ENCODE results near the gene C9orf152. TPM values are rescaled to one million over a fixed set of nuclear protein-coding genes. Genes with fewer than 3 reads are reported as not detected.
"Not testable (repeated sequence)": the region's sequence is repeated elsewhere in the genome, so short reads cannot be mapped to it uniquely, and the experiment has no call there.

The C9orf152 gene
- total RNA-seq, 4 donors from 2014 or later: 0.41 to 3.4 (median 0.81) TPM

- peak overlapping the region; percentile 96 to 99 (median 98) for H3K27ac ChIP-seq
- DNase-seq: no peak
- H3K27me3 ChIP-seq: no peaks in the 10 kb centered on the region
- peak overlapping the region; percentile 76 to 99 (median 97) for H3K4me3 ChIP-seq
- H3K4me1 ChIP-seq: peaks cover 15 to 76% (median 28%) of the 10 kb centered on the region in 3 donors
- no peaks in the 10 kb centered on the region for H3K9me3 ChIP-seq
- TF ChIP-seq POLR2A (IDR thresholded peaks at IDR 0.05) (no peak), CTCF (IDR thresholded peaks at IDR 0.05) (no peak)
- peaks cover 0 to 15% (median 0%) of the 10 kb centered on the region in 3 donors for H3K36me3 ChIP-seq
- WGBS, 2 donors: 2% methylated on average over 13 to 17 of the region's 17 CpGs
- intact Hi-C loops (cut with DNase I): no loop called here
Measured at GRCh38 chr9:110255034-110255462, 47.1 kb upstream of the C9orf152 start.

GRCh38 chr9:110254500-110254899 lies 46.5 kb upstream of the C9orf152 start:
- intact Hi-C loops (cut with DNase I): no loop called here
- no peak for TF ChIP-seq CTCF (IDR thresholded peaks at IDR 0.05)
- TF ChIP-seq POLR2A (IDR thresholded peaks at IDR 0.05): no peak
- WGBS, 2 donors: 29 to 47% methylated on average over 2 of the region's 2 CpGs

GRCh38 chr9:110252509-110253139 lies 44.7 kb upstream of the C9orf152 start:
- intact Hi-C loops (cut with DNase I): no loop called here
- peaks cover 6 to 70% (median 21%) of the 10 kb centered on the region in 3 donors for H3K4me1 ChIP-seq
- WGBS, 2 donors: 46 to 49% methylated on average over 9 to 10 of the region's 10 CpGs
- peak overlapping the region in 1 of 4 donors; percentile 96 for H3K4me3 ChIP-seq
- TF ChIP-seq POLR2A (IDR thresholded peaks at IDR 0.05) (no peak), CTCF (IDR thresholded peaks at IDR 0.05) (no peak)
- peaks cover 0 to 39% (median 9%) of the 10 kb centered on the region in 3 donors for H3K36me3 ChIP-seq
- H3K27me3 ChIP-seq: no peaks in the 10 kb centered on the region
- peak overlapping the region in 2 of 4 donors; percentile 37 to 98 for H3K27ac ChIP-seq
- H3K9me3 ChIP-seq: no peaks in the 10 kb centered on the region
- DNase-seq: no peak

More at GRCh38 chr9:110254500-110254899, 46.5 kb upstream of the C9orf152 start:
- Histone ChIP-seq H3K27me3 (no peaks in the 10 kb centered on the region), H3K27ac (peak overlapping the region; percentile 96 to 99 (median 98)), H3K9me3 (no peaks in the 10 kb centered on the region), H3K4me1 (peaks cover 15 to 76% (median 28%) of the 10 kb centered on the region in 3 donors), H3K4me3 (peak overlapping the region; percentile 76 to 99 (median 97)), H3K36me3 (peaks cover 0 to 20% (median 2%) of the 10 kb centered on the region in 3 donors)
- DNase-seq: no peak

GRCh38 chr9:110251770-110252169 lies 43.8 kb upstream of the C9orf152 start:
- Histone ChIP-seq H3K4me1 (peaks cover 0 to 61% (median 14%) of the 10 kb centered on the region in 3 donors), H3K36me3 (peaks cover 7 to 47% (median 9%) of the 10 kb centered on the region in 3 donors)
- DNase-seq; H3K4me3 ChIP-seq; H3K27me3 ChIP-seq; intact Hi-C loops (cut with DNase I); H3K27ac ChIP-seq; H3K9me3 ChIP-seq: not testable (repeated sequence)
- WGBS, 2 donors: 91 to 93% methylated on average over 4 to 5 of the region's 5 CpGs

GRCh38 chr9:110251212-110251611 lies 43.3 kb upstream of the C9orf152 start:
- Histone ChIP-seq H3K27ac (peak overlapping the region in 1 of 4 donors; percentile 26), H3K9me3 (no peaks in the 10 kb centered on the region), H3K36me3 (peaks cover 10 to 53% (median 13%) of the 10 kb centered on the region in 3 donors), H3K4me3 (no peak overlapping the region), H3K4me1 (peaks cover 0 to 61% (median 14%) of the 10 kb centered on the region in 3 donors), H3K27me3 (no peaks in the 10 kb centered on the region)
- TF ChIP-seq POLR2A (IDR thresholded peaks at IDR 0.05): no peak
- no peak for TF ChIP-seq CTCF (IDR thresholded peaks at IDR 0.05)
- intact Hi-C loops (cut with DNase I): no loop called here
- DNase-seq: no peak
- WGBS, 2 donors: 81 to 83% methylated on average over 4 of the region's 4 CpGs

Measured in esophagus squamous epithelium (tissue), 5 donors.